Gastrocnemius medialis (tissue), 4 donors: ENCODE results near the gene FANCL.
"Not testable (repeated sequence)": the region's sequence is repeated elsewhere in the genome, so short reads cannot be mapped to it uniquely, and the experiment has no call there.

Experiments
- POLR2A ChIP-seq, 2 donors: fragments of 450-650 bp; IDR thresholded peaks; one replicate each; pipeline ENCODE4 v1.6.1; 2017; ENCODE audit warnings: antibody characterized with exemption in 2 of 2, mild to moderate bottlenecking in 2 of 2, moderate library complexity in 2 of 2
- TF ChIP-seq, protein P1 (sequence below), 5 experiments: fragments of 450-650 bp in 3 of 5; fragments of 200-600 bp in 2 of 5; sonication (generic) in 2 of 5; IDR thresholded peaks in 4 of 5; conservative IDR thresholded peaks in 1 of 5; 1 replicate in 4 of 5; 2 replicates in 1 of 5; pipeline ENCODE4 v1.5.1; 2016 to 2019; ENCODE audit warnings: antibody characterized with exemption in 5 of 5, mild to moderate bottlenecking in 3 of 5, moderate library complexity in 3 of 5

DNA sequence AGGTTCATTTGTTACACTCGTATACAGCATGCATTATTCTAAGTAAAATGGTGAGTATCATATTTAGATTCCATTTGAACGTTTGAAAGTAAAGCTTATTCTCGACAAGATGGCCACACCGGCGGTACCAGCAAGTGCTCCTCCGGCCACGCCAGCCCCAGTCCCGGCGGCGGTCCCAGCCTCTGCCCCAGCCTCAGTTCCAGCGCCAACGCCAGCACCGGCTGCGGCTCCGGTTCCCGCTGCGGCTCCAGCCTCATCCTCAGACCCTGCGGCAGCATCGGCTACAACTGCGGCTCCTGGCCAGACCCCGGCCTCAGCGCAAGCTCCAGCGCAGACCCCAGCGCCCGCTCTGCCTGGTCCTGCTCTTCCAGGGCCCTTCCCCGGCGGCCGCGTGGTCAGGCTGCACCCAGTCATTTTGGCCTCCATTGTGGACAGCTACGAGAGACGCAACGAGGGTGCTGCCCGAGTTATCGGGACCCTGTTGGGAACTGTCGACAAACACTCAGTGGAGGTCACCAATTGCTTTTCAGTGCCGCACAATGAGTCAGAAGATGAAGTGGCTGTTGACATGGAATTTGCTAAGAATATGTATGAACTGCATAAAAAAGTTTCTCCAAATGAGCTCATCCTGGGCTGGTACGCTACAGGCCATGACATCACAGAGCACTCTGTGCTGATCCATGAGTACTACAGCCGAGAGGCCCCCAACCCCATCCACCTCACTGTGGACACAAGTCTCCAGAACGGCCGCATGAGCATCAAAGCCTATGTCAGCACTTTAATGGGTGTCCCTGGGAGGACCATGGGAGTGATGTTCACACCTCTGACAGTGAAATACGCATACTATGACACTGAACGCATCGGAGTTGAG lies 10.4 kb upstream of the FANCL start:
- TF ChIP-seq, protein P1, sequence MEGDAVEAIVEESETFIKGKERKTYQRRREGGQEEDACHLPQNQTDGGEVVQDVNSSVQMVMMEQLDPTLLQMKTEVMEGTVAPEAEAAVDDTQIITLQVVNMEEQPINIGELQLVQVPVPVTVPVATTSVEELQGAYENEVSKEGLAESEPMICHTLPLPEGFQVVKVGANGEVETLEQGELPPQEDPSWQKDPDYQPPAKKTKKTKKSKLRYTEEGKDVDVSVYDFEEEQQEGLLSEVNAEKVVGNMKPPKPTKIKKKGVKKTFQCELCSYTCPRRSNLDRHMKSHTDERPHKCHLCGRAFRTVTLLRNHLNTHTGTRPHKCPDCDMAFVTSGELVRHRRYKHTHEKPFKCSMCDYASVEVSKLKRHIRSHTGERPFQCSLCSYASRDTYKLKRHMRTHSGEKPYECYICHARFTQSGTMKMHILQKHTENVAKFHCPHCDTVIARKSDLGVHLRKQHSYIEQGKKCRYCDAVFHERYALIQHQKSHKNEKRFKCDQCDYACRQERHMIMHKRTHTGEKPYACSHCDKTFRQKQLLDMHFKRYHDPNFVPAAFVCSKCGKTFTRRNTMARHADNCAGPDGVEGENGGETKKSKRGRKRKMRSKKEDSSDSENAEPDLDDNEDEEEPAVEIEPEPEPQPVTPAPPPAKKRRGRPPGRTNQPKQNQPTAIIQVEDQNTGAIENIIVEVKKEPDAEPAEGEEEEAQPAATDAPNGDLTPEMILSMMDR (IDR thresholded peaks at IDR 0.05 in 4 of 5, conservative IDR thresholded peaks at IDR 0.05 in 1 of 5): not testable (repeated sequence)
- TF ChIP-seq POLR2A (IDR thresholded peaks at IDR 0.05): not testable (repeated sequence)
